NCI-H128 (cell line): ENCODE data around the gene LUZP1.
"Not testable (repeated sequence)": the region's sequence is repeated elsewhere in the genome, so short reads cannot be mapped to it uniquely, and the experiment has no call there.

Source experiments
- DNase-seq: peaks from one replicate; lab custom pipeline; 2025; ENCODE audit not compliant: unreplicated experiment; lab: John Stamatoyannopoulos, UW

Gene LUZP1

GRCh38 chr1:23188936-23189452 is 20.3 kb upstream of the LUZP1 start:
- DNase-seq, result not testable (repeated sequence)

- DNase-seq, result no peak
Measured at GRCh38 chr1:23188434-23188884, 19.8 kb upstream of the LUZP1 start.

- no peak for DNase-seq
Measured at GRCh38 chr1:23187637-23188036, 19.0 kb upstream of the LUZP1 start.

GRCh38 chr1:23185381-23185780 is 16.7 kb upstream of the LUZP1 start:
- no peak for DNase-seq

GRCh38 chr1:23184212-23184934 is 15.7 kb upstream of the LUZP1 start:
- DNase-seq, result peak; percentile 32

- DNase-seq, result no peak
Measured at GRCh38 chr1:23179862-23180261, 11.2 kb upstream of the LUZP1 start.

GRCh38 chr1:23178950-23179349 is 10.3 kb upstream of the LUZP1 start:
- DNase-seq, result no peak

- DNase-seq, result no peak
Measured at GRCh38 chr1:23178414-23178813, 9.8 kb upstream of the LUZP1 start.

GRCh38 chr1:23177438-23178380 is 9.1 kb upstream of the LUZP1 start:
- peak; percentile 27 for DNase-seq

- no peak for DNase-seq
Measured at GRCh38 chr1:23177031-23177430, 8.4 kb upstream of the LUZP1 start.

- no peak for DNase-seq
Measured at GRCh38 chr1:23174426-23175110, 5.9 kb upstream of the LUZP1 start.

- no peak for DNase-seq
Measured at GRCh38 chr1:23171181-23171755, 2.6 kb upstream of the LUZP1 start.

- no peak for DNase-seq
Measured at GRCh38 chr1:23169727-23170335, 1.2 kb upstream of the LUZP1 start.

GRCh38 chr1:23169195-23169575 is 529 bp upstream of the LUZP1 start:
- no peak for DNase-seq

- no peak for DNase-seq
Measured at GRCh38 chr1:23168079-23168444, 594 bp downstream of the LUZP1 start.

- no peak for DNase-seq
Measured at GRCh38 chr1:23167353-23168078, 1.1 kb downstream of the LUZP1 start.

GRCh38 chr1:23166854-23167253 is 1.8 kb downstream of the LUZP1 start:
- no peak for DNase-seq

- DNase-seq, result no peak
Measured at GRCh38 chr1:23163395-23163794, 5.3 kb downstream of the LUZP1 start.

GRCh38 chr1:23159963-23160877 is 8.4 kb downstream of the LUZP1 start:
- no peak for DNase-seq
